ENCODE results near the gene ZNF345. TPM values are rescaled to one million over a fixed set of nuclear protein-coding genes. Genes with fewer than 3 reads are reported as not detected.

Gene ZNF345
- total and polyA plus RNA-seq, 2 of the 8 experiments (the other 6 are each of a cell fraction or from before 2014, with no cell fraction given) = 3.2 to 5.1 TPM

DNA sequence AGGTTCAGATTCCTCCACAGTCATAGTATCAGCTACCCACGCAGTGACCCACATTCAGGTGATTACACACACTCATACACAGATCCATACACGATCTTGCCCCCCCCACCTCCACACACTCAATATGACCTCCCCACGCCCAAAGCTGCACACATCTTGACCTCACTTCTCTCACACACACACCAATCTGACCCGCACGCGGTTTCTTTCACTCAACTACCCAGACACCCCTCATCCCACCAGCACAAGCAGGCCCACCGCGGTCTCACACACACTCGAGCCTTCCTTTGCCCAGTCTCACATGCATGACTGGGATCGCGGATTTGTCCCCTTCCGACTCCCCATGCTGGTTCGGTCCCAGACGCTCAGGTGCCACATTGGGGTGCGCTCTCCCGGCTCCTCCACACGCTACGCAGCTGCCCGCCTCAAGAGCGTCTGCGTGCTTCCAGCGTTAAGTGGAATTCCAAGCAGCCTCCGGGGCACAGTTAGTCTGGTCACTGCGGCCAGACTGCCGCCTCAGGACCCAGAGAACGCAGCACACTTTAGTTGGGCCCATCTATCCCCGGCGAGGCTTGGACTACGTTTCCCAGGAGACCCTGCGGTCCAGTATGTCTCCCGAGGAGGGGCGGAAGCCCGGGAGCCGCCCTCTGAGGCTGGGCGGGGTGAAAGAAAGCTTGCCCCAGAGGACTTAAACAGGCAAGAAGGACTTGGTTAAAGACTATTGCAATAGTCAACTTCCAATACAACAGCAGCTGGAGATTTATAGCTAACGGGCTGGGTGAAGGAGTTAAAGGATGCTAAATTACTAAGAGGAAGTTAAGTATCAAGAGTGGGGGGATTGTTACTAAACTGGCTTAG, 746 bp upstream of the ZNF345 start:
- CTCF ChIA-PET (ENCODE audit: partially characterized antibody) = interaction anchor here (1.1 to 2.3 kb wide), 4 partner anchors 11 to 471 kb away, joined by 3 to 14 read pairs (median 4); partner anchors contain the start of genes ZFP14, ZNF260 and ZNF790
- POLR2A ChIA-PET (ENCODE audit: partially characterized antibody) = interaction anchor here (0.7 to 5.1 kb wide), 16 partner anchors 11 to 367 kb away, joined by 3 to 103 read pairs (median 4); partner anchors contain the start of genes ZNF260, ZNF383, ZNF529 and ZNF566
- no peak overlapping the region for H3K14ac ChIP-seq (ENCODE audit: insufficient read length)
- peak overlapping the region; percentile 29 for H4K91ac ChIP-seq (replicated peaks; ENCODE audit: insufficient read length, low read length)
- H3K4me2 ChIP-seq (ENCODE audit: insufficient read depth in 1 of 2, low read depth in 2 of 2, low read length in 2 of 2) = peak overlapping the region; percentile 93 to 100
- H2BK5ac ChIP-seq (ENCODE audit: low read depth, low read length) = peak overlapping the region; percentile 84
- FAIRE-seq (no peak), DNase-seq (ENCODE audit: low read depth in 1 of 2, low spot score in 2 of 2) (peak in 1 of 2 experiments; percentile 84)
- peaks cover 8% of the 10 kb centered on the region for H3K79me1 ChIP-seq (ENCODE audit: low read depth, low read length)
- 0 out of 2 replicates have a peak overlapping the region, but pooled peaks have one; percentile 28 for H2AK5ac ChIP-seq (ENCODE audit: low read depth, low read length)
- no peaks in the 10 kb centered on the region; a peak in 1 of 4 replicates for H3K9me3 ChIP-seq (ENCODE audit: insufficient read depth in 2 of 2, low read depth in 1 of 2, low read length in 1 of 2)
- no peak overlapping the region for H3K4ac ChIP-seq (replicated peaks; ENCODE audit: insufficient read length, low read depth, low read length)
- H4K8ac ChIP-seq (ENCODE audit: extremely low read depth, insufficient read depth, low read length) = peak overlapping the region; percentile 66; the same call in 1 of the 2 replicates
- peaks cover 0 to 21% of the 10 kb centered on the region in 2 experiments; a peak in 2 of 4 replicates for H3K79me2 ChIP-seq (ENCODE audit: control insufficient read depth in 1 of 2, insufficient read depth in 2 of 2, low read length in 2 of 2)
- peak overlapping the region; percentile 89 to 99 (median 96) for H3K4me3 ChIP-seq (ENCODE audit: extremely low read depth in 1 of 4, insufficient read depth in 2 of 4, low read depth in 3 of 4, low read length in 4 of 4)
- H4K5ac ChIP-seq (ENCODE audit: insufficient read length, low read depth, low read length) = peak overlapping the region; percentile 57
- no peak overlapping the region for H2BK20ac ChIP-seq (ENCODE audit: low read length)
- H3K23ac ChIP-seq (ENCODE audit: insufficient read length) = no peak overlapping the region
- peak overlapping the region; percentile 72 for H3K56ac ChIP-seq (replicated peaks; ENCODE audit: insufficient read length, low read depth, low read length)
- H2AFZ ChIP-seq (ENCODE audit: low read length) = peak overlapping the region; percentile 100
- 1% methylated on average over 36 of the region's 36 CpGs; no CpG with 5 or more reads in 1 of the 2 experiments for WGBS, 2 experiments (ENCODE audit: extremely low coverage in 1 of 2, insufficient coverage in 1 of 2, insufficient read length in 1 of 2, insufficient replicate concordance in 2 of 2, low coverage in 1 of 2, low lambda C conversion rate in 2 of 2, missing lambda C conversion rate in 1 of 2)
- peak overlapping the region; percentile 72 for H3K27ac ChIP-seq (ENCODE audit: low read depth, low read length)
- H3K23me2 ChIP-seq (ENCODE audit: low read depth, low read length) = peaks cover 16% of the 10 kb centered on the region
- H3K18ac ChIP-seq (ENCODE audit: extremely low read depth, low read length) = peak overlapping the region; percentile 88
- no peaks in the 10 kb centered on the region for H4K20me1 ChIP-seq (replicated peaks in 1 of 2; ENCODE audit: control insufficient read depth in 1 of 2, insufficient read depth in 2 of 2, low read length in 2 of 2)
- H3K36me3 ChIP-seq (ENCODE audit: control insufficient read depth in 2 of 4, insufficient read depth in 4 of 4, low read length in 3 of 4) = peaks cover 2 to 6% (median 4%) of the 10 kb centered on the region in 4 experiments; a peak in 5 of 8 replicates
- H2BK120ac ChIP-seq (replicated peaks; ENCODE audit: low read depth, low read length) = no peak overlapping the region
- peak overlapping the region; percentile 55; the same call in 1 of the 2 replicates for H2BK12ac ChIP-seq (ENCODE audit: low read depth, low read length)
- H3K4me1 ChIP-seq (replicated peaks in 1 of 4; ENCODE audit: control insufficient read depth in 3 of 4, insufficient read depth in 4 of 4, low read length in 3 of 4) = peaks cover 0 to 2% (median 0%) of the 10 kb centered on the region in 4 experiments; a peak in 3 of 7 replicates
- peak overlapping the region; percentile 78 to 94 (median 84) for H3K9ac ChIP-seq (replicated peaks in 1 of 4; ENCODE audit: extremely low read depth in 1 of 4, low read depth in 3 of 4, low read length in 3 of 4)
- no peak overlapping the region for H2BK15ac ChIP-seq (ENCODE audit: low read length)
- H3K27me3 ChIP-seq (replicated peaks in 1 of 4; ENCODE audit: control insufficient read depth in 3 of 4, extremely low read depth in 1 of 4, insufficient read depth in 3 of 4, low read length in 3 of 4) = no peaks in the 10 kb centered on the region
- TF ChIP-seq YY1 (IDR thresholded peaks at IDR 0.05; ENCODE audit: low read depth, low read length) (peak; percentile 86), KDM4A (IDR thresholded peaks at IDR 0.05; ENCODE audit: low read depth, low read length, severe bottlenecking) (peak; percentile 61), KDM1A (IDR thresholded peaks at IDR 0.05; ENCODE audit: borderline replicate concordance, low read length) (no peak), SIX5 (IDR thresholded peaks at IDR 0.05; ENCODE audit: low read depth, low read length) (peak; percentile 69), TAF7 (optimal IDR thresholded peaks at IDR 0.05; ENCODE audit: borderline replicate concordance, low read depth, low read length) (peak; percentile 71), POLR2A (IDR thresholded peaks at IDR 0.05; ENCODE audit: control extremely low read depth in 1 of 2, low read depth in 2 of 2, low read length in 2 of 2) (peak; percentile 71 to 85), CEBPB (IDR thresholded peaks at IDR 0.05; ENCODE audit: low read depth, low read length) (no peak), SIN3A (conservative IDR thresholded peaks at IDR 0.05 in 1 of 2, IDR thresholded peaks at IDR 0.05 in 1 of 2; ENCODE audit: low read depth in 1 of 2, low read length in 2 of 2) (0 out of 4 replicates have a peak, but pooled peaks of 1 of the 2 experiments have one; percentile 28)
- TF ChIP-seq, protein P1, sequence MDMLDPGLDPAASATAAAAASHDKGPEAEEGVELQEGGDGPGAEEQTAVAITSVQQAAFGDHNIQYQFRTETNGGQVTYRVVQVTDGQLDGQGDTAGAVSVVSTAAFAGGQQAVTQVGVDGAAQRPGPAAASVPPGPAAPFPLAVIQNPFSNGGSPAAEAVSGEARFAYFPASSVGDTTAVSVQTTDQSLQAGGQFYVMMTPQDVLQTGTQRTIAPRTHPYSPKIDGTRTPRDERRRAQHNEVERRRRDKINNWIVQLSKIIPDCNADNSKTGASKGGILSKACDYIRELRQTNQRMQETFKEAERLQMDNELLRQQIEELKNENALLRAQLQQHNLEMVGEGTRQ (IDR thresholded peaks at IDR 0.05; ENCODE audit: low read length) = no peak

Data from H1 (cell line).